AG04450 (cell line): ENCODE results near the gene TMEM42. TPM values are rescaled to one million over a fixed set of nuclear protein-coding genes. Genes with fewer than 3 reads are reported as not detected.

ENCODE experiments used
- CTCF ChIA-PET: fragments of 300-600, 350-600 bp; formaldehyde crosslinking; extraction: SDS; loops from one replicate; lab custom pipeline; 2022; ENCODE audit warnings: antibody characterized with exemption, inconsistent platforms; lab: Charles Lee
- POLR2A ChIA-PET: fragments of 350-600 bp; formaldehyde crosslinking; extraction: SDS; loops from one replicate; lab custom pipeline; 2021; ENCODE audit warnings: antibody characterized with exemption, inconsistent platforms; lab: Yijun Ruan, JAX
- DNase-seq: peaks from one replicate; pipeline ENCODE4 v3.0.0-alpha.2; 2011; ENCODE audit warnings: low read depth, low spot score
- H3K27ac ChIP-seq: one replicate; pipeline ENCODE4 v1.5.1; 2012; ENCODE audit warnings: low read depth, low read length, control low read depth
- H3K27me3 ChIP-seq: one replicate; pipeline ENCODE4 v1.6.0; 2012; ENCODE audit warnings: low read length; ENCODE audit not compliant: control insufficient read depth, insufficient read depth
- H3K4me3 ChIP-seq: 2 replicates; pipeline ENCODE4 v1.5.1; 2011; ENCODE audit warnings: mild to moderate bottlenecking, low read depth, low read length, control low read depth
- H3K9me3 ChIP-seq: 2 replicates; pipeline ENCODE4 v1.5.1; 2012; ENCODE audit warnings: low read length; ENCODE audit not compliant: control insufficient read depth, insufficient read depth
- CTCF ChIP-seq: IDR thresholded peaks from 2 replicates; pipeline ENCODE4 v1.5.1; 2011; ENCODE audit warnings: low read depth, low read length, control low read depth, inconsistent platforms
- polyA plus RNA-seq: library from polyadenylated mRNA; depleted of rRNA; stranded (reverse); fragments of >200 nt; gene quantifications from 2 replicates; pipeline ENCODE4 v1.2.3, GENCODE V29; 2011

TMEM42 gene
- polyA plus RNA-seq, 1 experiment: 25.7 TPM

- DNase-seq: no peak
- peaks cover 2% of the 10 kb centered on the region for H3K27me3 ChIP-seq
- ChIA-PET POLR2A (no interaction called here), CTCF (no interaction called here)
- no peak overlapping the region for H3K4me3 ChIP-seq
- no peak for TF ChIP-seq CTCF
- no peak overlapping the region for H3K27ac ChIP-seq
- no peaks in the 10 kb centered on the region for H3K9me3 ChIP-seq
These were observed 8.8 kb downstream of the TMEM42 start for GRCh38 chr3:44870375-44871061.

- POLR2A ChIA-PET: no interaction called here
- no peak for TF ChIP-seq CTCF
- no peak within 1 kb of the TSS for H3K27ac ChIP-seq
- CTCF ChIA-PET: no interaction called here
- H3K9me3 ChIP-seq: no peaks in the 10 kb centered on the region
- H3K4me3 ChIP-seq: no peak within 1 kb of the TSS
- DNase-seq: no peak
- H3K27me3 ChIP-seq: peaks cover 2% of the 10 kb centered on the region
These were observed 12.6 kb downstream of the TMEM42 start, which contains the start of gene TGM4 for GRCh38 chr3:44874308-44874707. TGM4 (plus strand) TSS chr3:44874608; CDS start chr3:44874679, 71 bp downstream.

GRCh38 chr3:44875596-44875995, 13.9 kb downstream of the TMEM42 start:
- ChIA-PET CTCF (no interaction called here), POLR2A (no interaction called here)
- no peaks in the 10 kb centered on the region for H3K9me3 ChIP-seq

GRCh38 chr3:44877333-44877732, 15.6 kb downstream of the TMEM42 start:
- Histone ChIP-seq H3K27ac (no peak overlapping the region), H3K27me3 (peaks cover 2% of the 10 kb centered on the region), H3K4me3 (no peak overlapping the region), H3K9me3 (no peaks in the 10 kb centered on the region)
- CTCF ChIA-PET: no interaction called here
- no peak for TF ChIP-seq CTCF
- POLR2A ChIA-PET: no interaction called here
- no peak for DNase-seq

More at GRCh38 chr3:44875596-44875995, 13.9 kb downstream of the TMEM42 start:
- Histone ChIP-seq H3K4me3 (no peak overlapping the region), H3K27me3 (peaks cover 2% of the 10 kb centered on the region), H3K27ac (no peak overlapping the region)
- no peak for TF ChIP-seq CTCF
- no peak for DNase-seq

GRCh38 chr3:44880284-44880683, 18.6 kb downstream of the TMEM42 start:
- Histone ChIP-seq H3K27me3 (no peaks in the 10 kb centered on the region), H3K9me3 (peaks cover 5% of the 10 kb centered on the region), H3K4me3 (no peak overlapping the region), H3K27ac (no peak overlapping the region)
- no peak for DNase-seq
- CTCF ChIA-PET: no interaction called here
- POLR2A ChIA-PET: no interaction called here
- TF ChIP-seq CTCF: peak; percentile 2; the same call in 1 of the 2 replicates
